ENCODE data around the gene LIPE.

- TF ChIP-seq CTCF (IDR thresholded peaks at IDR 0.05) (no peak), POLR2A (IDR thresholded peaks at IDR 0.05) (no peak), EP300 (IDR thresholded peaks at IDR 0.05) (no peak)
Observed at GRCh38 chr19:42455086-42455485, 27.9 kb upstream of the LIPE start.

All from tibial nerve (tissue), 4 donors.